SIG-M5 treated with dmso at 0.1 percent for 504 hours (cell line): ENCODE results near the gene LSM14B.

Source experiments
- DNase-seq: peaks from one replicate; lab custom pipeline; 2025; ENCODE audit not compliant: unreplicated experiment; lab: John Stamatoyannopoulos, UW

Gene LSM14B

DNA sequence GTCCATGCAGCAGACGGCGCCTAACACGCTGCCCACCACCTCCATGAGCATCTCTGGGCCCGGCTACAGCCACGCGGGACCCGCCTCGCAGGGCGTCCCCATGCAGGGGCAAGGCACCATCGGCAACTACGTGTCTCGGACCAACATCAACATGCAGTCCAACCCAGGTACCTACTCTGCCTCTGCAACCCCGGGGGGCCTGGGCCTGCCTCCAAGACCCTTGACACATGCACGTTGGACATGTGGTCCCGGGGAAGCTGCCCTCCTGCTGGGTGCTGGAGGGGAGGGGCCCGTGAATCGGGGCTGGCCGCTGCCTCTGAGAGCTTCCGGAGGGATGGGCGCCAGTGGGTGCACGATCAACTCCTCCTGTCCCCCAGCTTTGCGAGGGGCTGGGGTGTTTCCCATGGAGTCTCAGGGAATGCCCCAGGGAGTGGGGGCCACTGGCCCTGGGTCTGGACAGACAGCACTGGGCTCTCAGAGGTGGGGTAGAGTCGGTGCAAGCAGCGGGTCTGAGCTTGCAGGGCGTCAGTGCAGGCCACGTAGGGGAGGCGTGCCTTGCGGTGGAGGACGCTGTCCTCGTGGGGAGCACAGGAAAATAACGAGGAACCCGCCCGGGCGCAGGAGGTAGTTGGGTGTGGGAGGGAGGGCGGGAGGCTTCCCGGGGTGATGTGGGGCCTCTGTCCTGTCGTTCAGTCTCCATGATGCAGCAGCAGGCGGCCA is 40.6 kb downstream of the LSM14B start:
- DNase-seq: no peak

DNA sequence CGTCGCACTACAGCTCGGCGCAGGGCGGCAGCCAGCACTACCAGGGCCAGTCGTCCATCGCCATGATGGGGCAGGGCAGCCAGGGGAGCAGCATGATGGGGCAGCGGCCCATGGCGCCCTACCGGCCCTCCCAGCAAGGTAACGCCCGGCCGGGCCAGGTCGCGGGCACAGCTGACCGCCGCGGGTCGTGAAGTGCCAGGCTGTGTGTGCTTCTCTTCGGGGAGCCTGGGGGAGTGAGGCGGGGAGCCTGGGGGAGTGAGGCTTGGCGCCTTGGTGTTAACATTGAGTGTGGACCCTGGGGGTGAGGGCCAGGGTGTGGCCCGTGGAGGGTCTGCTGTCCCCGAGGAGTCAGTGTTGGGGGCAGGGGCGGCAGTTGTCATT is 41.2 kb downstream of the LSM14B start:
- no peak for DNase-seq

DNA sequence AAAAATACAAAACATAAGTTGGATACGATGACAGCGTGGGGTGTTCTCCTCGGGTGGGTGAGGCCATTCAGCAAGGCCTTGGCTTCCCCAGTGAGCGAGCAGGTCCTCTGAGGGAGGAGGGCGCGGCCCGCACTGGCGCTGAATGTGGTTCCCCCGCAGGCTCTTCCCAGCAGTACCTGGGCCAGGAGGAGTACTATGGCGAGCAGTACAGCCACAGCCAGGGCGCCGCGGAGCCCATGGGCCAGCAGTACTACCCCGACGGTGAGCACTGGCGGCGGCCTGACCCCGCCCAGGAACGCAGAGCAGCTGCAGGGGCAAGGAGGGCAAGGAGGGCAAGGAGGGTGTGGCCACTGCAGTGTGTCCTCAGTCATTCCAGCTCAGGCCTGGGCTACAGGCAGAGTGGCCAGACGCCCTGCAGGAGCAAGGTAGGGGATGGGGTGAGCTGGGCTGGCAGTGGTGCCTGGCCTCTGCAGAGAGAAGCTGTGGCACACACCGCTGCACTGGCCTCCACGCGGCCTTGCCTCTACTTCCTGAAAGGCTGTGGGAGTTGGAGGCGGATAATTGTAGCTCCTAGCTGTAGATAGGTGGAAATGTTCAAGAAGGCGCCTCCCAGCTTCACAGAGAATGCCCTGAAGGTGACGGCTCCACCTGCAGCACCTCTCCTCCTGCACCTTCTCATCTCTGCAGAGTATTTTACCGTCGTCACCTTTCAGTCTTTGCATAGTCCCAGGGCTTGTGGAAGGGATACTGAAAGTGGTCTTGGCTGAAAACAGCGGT is 41.9 kb downstream of the LSM14B start:
- DNase-seq: no peak

DNA sequence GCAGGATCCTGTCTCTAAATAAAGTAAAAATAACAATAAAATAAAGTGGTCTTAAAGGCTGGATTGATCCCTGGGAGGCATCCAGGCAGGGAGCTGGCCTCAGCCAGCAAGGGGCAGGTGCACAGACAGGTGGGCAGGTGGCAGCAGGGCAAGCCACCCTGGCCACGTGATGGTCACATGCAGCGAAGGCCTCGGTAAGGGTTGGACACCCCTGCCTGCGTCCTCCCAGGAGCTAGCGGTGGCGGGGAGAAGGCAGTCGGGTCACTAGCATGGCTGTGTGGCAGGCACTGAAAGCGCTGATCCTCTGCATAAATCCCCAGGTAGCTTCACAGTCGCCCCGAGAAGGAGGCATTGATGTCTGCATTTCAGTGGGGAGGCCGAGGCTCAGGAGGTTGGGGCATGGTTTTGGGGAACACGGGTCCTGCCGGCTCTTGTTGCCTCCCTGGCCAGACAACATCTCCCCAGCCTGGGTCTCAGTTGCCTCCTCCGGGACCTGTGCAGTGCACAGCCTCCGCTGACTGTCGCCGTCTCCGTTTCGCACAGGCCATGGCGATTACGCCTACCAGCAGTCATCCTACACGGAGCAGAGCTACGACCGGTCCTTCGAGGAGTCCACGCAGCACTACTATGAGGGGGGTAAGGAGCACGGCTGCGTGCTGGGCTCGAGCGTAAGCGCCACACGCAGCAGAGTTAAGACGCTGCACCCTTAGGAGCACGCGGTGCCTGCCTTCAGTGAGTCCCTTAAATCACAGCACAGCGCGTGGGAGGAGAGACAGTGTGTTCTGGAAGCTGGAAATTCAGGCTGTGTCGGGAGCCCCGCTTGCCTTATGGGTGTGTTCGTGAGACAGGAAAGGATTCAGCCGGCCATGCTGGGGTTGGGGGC is 42.8 kb downstream of the LSM14B start:
- DNase-seq: no peak

DNA sequence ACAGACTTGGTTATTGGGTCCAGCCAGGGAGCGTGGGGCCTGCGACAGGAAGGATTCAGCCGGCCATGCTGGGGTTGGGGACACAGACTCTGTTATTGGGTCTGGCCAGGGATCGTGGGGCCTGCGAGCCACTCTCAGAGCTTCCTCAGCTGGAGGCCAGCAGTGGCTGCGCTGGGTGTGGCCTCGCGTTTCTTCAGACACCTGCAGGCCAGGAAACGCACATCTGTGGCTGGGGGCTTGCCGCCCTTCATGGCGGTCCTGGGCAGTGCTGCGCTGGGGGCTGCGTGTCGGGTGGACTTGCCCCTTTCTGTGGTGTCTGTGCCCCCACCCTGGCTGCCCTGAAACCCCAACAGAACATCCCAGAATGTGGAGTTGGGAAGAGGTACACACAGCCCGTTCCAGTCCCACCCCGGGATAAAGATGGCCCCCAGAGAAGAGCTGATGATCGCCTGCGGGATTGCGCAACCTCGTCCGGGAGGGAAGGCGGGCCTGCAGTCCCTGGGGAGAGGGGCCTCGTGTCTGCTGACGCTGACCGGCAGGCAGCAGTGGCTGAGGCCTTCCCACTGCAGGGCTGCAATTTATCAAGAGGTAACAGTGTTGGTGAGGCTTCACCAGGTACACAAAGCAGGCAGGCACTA is 43.6 kb downstream of the LSM14B start:
- DNase-seq: no peak

DNA sequence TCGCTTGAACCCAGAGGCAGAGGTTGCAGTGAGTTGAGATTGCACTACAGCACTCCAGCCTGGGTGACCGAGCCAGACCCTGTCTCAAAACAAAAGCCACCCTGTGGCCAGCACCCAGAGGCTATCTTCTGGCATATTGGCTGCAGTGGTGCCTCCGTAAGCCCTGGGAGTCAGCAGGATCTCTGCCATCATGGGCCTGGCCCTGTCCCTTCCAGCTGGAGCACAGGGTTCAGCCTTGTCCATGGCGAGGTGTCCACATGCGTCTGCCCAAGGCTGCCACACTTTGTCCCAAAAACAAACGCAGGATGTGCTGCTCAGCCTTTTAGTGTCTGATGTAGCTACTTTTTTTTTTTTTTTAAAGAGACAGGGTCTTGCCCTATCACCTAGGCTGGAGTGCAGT is 45.2 kb downstream of the LSM14B start:
- no peak for DNase-seq

DNA sequence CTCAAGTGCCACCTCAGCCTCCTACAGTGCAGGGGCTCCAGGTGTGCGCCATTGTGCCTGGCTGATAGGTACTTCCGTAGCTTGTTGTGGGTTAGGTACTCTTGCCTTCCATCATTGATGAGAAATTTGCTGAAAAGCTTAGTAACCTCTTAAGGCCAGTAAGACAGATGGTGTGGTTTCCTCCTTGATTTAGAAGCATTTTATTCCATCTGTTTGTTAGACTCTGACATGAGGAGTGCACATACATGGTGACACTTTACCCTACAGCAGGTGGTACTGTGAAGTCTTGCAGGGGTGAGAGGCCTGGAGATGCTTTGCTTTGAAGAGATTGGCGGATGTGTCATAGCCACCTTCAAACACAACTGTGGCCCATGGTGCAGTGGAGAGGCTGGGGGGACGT is 45.8 kb downstream of the LSM14B start:
- no peak for DNase-seq

DNA sequence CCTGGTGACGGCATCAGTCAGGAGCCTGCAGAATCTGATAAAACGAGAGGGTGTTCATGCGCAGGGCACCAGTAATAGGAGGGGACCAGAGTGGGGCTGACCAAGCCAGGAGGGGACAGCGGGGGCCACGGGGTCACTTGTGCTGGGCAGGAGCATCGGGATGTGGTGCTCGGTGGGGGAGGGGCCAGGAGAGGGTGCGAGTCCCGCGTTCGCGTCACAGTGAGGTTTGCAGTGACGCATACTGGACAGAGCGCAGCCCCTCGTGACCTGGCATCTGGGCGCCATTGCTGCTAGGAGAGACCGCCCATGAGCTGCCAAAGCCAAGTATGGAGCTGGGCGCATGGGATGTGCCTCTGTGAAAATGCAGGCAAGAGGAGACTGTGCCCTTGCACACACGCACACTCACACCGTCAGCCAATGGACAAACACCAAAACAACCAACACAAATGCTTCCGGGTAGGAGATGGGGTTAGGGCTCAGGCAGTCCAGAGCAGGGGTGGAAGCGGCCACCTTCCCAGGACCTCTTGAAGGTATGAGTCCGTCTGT is 46.7 kb downstream of the LSM14B start:
- no peak for DNase-seq

DNA sequence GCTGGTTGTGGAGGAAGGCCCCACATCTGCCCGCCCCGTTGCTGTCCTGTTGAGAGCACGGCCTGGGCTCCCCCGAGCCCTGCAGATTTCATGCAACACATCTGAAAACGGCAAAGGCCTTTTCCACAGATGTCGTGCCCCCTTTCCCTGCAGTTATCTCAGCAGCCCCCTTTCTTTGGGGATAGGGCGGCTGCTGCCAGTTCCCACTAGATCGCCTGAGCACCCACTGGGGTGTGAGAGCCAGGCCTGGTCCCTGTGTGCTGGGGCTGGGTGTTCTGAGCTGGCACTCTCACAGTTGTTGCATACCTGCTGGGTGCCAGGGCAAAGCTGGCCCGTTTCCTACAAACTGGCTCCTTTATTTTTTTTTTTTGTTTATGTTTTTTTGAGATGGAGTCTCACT is 48.3 kb downstream of the LSM14B start:
- no peak for DNase-seq

DNA sequence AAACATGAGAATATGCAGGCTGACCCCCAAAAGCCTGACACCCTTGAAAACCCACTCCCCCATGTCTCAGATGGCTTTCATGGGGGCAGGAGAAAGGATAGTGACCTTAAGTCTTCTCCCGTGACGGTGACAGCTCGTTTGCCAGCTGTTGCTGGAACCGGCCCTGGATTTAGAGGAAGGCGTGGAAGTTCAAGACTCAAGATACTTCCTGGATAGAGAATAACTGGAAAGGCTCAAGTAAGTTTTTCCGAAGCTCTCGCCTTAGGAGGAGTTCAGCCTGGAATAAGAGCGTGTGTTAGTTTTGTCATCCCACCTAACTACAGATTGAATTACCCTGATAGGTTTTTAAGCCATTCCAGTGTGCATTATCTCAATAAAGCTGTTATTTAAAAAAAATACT is 49.0 kb downstream of the LSM14B start:
- DNase-seq: no peak

DNA sequence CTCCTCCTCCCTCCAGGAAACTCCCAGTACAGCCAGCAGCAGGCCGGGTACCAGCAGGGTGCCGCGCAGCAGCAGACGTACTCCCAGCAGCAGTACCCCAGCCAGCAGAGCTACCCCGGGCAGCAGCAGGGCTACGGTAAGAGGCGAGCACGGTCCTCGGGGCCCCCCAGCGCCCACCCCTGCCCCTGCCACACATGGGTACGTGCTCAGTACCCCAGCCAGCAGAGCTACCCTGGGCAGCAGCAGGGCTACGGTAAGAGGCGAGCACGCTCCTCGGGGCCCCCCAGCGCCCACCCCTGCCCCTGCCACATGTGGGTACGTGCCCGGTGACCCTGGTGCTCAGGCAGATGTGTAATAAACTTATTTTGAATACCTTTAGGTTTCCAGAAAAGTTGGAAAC is 50.4 kb downstream of the LSM14B start:
- no peak for DNase-seq

DNA sequence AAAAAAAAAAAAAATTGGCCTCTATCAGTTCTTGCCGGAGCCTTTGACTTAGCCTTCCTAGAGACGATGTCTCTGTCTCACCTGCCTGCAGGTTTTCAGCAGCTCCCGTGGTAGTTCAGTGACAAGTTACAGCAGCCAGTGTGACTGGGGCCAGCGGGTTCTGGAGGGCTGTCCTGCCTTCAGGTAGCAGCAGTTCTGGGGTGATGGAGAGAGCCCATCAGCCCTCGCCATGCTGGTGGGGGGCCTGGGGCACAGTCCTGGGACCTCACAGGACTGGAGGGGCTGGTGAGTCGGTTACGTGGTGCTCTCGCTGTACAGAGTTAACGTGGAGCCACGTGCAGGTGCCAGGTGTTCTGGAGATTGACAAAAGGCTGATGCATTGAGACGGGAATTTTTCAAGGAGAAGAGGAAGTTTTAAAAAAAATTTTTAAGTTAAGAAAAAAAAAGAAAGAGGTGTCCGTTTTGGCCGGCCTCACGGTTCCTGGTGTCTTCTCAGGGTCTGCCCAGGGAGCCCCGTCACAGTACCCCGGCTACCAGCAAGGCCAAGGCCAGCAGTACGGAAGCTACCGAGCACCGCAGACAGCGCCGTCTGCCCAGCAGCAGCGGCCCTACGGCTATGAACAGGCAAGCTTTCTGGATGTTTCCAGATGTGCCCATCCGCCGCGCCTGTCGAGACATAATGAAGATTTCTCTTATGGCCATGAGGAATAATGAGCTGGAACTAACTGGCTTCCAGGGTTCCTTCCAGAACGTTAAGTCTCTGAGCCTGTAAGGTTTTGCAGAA is 51.9 kb downstream of the LSM14B start:
- no peak for DNase-seq

DNA sequence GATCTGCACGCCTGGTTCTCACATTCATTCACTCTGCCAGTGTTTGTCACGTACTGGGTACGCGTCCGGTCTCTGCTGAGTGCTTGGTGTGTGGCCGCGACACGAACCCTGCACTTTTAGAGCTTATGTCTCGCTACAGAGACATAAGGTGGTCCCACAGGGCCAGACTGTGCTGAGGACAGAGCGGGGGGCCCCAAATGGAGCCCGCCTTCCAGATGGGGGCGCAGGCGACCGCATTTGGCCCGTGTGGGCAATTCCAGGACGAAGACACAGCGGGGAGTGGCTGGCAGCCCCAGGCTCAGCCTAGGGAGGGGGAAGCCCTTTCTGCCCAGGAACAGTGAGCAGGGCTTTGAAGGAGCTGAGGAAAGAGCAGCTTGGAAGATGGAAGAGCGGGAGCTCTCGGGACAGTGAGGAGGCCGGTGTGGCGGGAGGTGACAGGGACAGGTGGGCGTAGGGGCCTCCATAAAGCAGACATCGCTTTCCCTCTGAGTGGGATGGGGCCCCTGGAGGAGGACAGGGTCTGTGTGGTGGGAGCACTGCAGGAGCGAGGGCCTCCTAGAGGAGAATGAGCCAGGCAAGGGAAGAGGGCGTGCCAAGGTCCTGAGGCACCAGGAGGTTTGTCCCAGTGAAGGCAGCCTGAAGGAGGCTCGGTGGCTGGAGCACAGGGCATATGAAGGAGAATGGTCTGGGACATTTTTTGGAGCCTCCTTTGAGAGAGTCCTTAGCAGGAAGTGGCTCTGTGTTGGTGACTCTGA is 52.8 kb downstream of the LSM14B start:
- no peak for DNase-seq

DNA sequence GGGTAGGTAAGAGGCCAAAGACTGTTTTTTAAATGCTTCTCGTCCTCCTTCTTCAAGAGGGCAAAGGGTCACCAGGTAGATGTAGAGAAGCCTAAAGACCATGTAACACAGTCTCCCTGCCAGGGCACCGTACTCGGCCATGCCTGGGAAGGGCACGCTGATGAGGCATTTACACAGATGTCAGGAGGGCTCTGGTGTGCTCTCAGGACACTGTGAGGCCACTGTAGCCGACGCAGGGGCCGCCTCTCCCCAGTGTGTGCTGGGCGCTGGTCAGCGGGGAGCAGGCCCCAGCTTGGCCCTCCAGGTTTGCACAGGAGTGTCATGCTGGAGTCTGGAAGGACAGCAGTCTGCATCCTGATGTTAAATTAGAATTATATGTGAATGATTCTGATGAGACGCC is 53.4 kb downstream of the LSM14B start:
- DNase-seq: no peak

DNA sequence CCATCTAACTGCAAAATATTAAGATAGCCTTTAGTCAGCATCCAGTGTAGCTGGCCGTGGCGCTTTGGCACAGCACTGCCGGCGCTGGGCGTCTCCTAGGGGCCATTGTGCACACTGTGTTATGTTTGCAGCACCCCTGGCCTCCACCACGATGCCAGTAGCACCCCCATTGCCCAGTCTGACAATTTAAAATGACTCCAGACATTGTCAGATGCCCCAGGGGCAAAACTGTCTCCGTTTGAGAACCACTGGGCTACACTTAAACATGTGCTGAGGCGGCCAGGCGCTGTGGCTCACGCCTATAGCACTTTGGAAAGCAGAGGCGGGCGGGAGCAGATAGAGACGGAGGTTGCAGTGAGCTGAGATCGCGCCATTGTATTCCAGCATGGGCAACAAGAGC is 54.6 kb downstream of the LSM14B start:
- no peak for DNase-seq

DNA sequence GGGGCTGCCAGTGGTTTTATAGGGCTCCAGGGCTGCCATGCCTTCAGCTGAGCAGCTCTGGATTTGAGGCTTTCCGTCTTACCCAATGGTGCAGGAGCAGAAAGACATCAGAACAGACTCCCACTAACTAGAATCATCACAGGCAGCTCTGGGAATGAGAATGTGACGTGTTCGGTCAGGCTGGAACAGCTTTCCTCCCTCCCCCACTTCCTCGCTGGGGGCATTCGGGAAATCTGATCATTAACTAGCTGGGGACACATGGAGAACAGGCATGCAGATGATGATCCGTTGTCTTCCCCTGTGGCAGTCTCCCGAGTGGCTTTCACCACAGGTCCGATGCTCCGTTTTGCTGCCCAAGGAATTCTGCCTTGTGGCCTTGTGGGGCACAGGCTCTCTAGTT is 55.0 kb downstream of the LSM14B start:
- DNase-seq: no peak

DNA sequence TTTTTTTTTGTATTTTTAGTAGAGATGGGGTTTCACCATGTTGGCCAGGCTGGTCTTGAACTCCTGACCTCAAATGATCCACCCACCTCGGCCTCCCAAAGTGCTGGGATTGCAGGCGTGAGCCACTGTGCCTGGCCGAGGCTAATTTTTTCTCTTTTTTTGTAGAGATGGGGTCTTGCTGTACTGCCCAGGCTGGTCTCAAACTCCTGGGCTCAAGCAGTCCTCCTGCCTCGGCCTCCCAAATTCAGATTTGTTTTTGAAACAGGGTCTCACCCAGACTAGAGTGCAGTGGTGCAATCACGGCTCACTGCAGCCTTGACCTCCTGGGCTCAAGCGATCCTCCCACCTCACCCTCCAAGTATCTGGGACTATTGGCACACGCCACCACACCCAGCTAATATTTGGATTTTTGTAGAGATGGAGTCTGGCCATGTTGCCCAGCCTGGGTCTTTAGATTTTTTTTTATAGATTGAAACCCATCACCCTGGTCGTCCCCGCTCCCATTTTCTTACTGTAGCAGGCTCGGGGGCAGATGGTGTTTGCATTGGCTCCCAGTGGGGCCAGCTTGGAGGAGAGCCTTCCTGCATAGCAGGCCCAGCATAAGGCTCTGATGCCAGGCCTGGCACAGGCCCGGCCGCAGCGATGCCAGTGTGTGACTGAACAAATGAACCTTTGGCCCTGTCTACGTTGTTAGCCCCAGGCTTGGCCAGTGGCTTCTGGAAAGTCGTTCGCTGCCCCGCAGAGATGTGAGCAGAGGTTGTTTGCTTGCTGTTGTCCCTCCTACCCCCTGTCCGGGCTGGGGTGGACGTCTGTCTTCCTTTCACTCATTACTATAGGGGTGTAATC is 56.3 kb downstream of the LSM14B start:
- no peak for DNase-seq

DNA sequence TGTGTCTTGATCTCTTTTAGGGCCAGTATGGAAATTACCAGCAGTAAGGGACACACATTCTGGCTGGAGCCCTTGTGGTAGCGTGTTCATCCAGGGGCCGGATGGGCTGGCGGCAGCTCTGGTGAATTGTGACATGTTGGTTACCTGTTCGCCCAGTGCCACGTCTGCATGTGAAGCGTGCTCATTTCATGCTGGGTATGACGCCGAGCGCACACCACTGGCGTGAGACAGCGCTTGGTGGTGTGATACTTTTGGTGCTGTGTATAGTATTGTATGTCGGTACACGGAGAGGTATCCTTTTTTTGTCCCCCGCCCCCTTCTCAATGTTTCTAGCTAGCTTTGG is 56.9 kb downstream of the LSM14B start:
- DNase-seq: no peak

DNA sequence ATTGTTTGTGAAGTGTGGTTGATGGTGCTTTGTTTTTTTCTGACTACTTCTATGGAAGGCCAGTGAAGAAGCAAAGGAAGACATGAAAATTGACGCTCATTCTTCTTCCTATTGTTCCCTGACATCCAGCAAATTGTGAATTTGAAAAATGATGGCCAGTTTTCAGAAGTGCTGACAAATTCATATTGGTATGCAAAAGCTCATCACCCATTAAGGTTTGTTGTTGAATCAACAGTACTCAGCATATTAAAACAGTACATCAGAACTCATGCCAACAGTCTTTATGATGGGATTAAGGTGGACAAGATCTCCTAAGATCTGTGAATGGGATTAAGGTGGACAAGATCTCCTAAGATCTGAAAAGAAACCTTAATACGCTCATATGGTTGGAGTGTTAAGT is 59.5 kb downstream of the LSM14B start:
- no peak for DNase-seq
